ENCODE data around the gene DPY19L2. TPM values are rescaled to one million over a fixed set of nuclear protein-coding genes. Genes with fewer than 3 reads are reported as not detected.
A peak's percentile ranks its signal among the peaks of the same experiment; 100 is the strongest.
"Not testable (repeated sequence)": the region's sequence is repeated elsewhere in the genome, so short reads cannot be mapped to it uniquely, and the experiment has no call there.

Gene DPY19L2
- total RNA-seq (2014; rRNA removed; shearing (Covaris generic)) = 3.7 and 11.3 TPM in 2 replicates

DNA sequence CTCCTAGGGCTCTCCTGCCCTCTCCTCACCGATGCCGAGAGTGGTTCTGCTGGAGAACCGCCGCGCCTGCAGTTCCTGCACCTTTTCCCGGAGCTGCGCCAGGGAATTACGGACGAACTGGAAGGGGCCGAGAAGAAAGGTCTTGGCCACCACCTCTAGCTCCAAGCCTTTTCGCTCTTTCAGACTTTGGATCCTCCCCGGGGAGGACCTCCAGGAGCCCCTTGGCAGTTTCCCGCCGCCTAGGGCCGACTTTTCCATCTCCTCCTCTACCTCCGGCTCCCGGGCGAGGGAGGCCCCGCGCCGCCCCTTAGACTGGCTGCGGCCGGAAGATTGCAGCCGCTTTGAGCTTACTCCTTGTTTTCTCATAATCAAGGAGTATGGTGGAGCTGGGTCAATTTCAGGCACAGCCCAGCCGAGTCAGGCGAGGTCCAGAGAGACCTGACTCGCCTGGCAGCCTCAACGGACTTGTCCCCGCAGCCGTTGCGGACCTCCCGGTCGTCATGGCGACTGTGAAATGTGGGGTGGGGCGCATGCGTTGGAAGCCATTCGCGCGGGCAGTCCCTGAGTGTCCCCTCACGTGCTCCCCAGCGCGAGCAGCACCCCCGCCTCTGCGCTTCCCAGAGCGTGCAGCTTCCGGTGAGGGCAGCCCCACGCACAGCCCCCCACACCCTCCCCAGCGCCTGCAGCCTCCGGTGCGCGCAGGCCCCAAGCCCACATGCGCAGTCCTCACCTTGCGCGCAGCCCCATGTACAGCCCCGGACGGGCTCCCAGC lies at the start of gene DPY19L2:
Gene DPY19L2, minus strand, starts transcription at position 466 of the 772 bp plus-strand sequence. Its CDS starts 100 bp downstream, at position 366.
- DNase-seq (ENCODE audit: low read depth) = peak; percentile 82

GRCh38 chr12:63716891-63717290 lies 48.6 kb upstream of the DPY19L2 start:
- not testable (repeated sequence) for DNase-seq (ENCODE audit: low read depth)

DNA sequence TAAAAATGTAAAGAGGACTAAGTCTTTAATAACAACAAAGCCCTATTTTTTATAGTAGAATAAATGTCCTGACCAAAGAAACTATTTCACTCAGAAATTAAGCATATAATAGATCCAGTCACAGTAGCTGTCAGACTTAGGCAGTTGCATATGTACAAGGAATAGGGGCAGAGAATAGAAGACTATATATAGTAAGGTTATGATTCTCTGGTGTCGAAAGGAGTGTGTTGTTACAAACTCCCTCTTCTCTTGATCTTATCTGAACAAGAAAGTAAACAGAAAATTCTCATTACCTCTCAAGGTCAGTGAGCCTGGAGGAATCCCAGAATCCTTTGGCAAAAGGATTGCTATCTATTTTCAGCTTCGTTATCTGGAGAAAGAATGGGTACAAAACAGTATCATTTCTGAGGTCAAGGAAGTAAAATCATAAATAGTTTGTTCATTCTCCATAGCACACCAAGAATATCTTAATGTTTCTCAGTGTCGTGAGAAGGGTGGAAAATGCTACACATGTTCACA lies 46.9 kb upstream of the DPY19L2 start:
- DNase-seq (ENCODE audit: low read depth) = not testable (repeated sequence)

- DNase-seq (ENCODE audit: low read depth) = not testable (repeated sequence)
Measured at GRCh38 chr12:63714409-63714808, 46.1 kb upstream of the DPY19L2 start.

DNA sequence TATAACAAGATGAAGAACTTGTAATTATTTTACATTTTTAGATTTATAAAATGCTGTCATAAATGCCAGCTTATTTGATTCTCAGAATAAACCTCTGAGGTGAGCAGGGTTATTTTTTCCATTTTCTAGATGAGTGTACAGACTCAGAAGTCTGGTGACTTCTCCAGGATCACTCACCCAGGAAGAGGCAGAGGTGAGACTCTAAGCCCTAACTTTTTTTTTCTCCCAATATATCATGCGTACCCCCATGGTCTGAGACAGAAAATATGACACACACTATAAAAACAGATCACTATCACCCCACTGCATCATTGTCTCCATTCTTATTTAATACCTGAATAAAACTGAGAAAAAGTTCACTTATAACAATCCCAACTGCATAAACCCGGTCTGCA lies 45.4 kb upstream of the DPY19L2 start:
- DNase-seq (ENCODE audit: low read depth) = not testable (repeated sequence)

GRCh38 chr12:63712979-63713680 lies 44.8 kb upstream of the DPY19L2 start:
- not testable (repeated sequence) for DNase-seq (ENCODE audit: low read depth)

- DNase-seq (ENCODE audit: low read depth) = peak; percentile 44
Measured at GRCh38 chr12:63712376-63712974, 44.2 kb upstream of the DPY19L2 start.

DNA sequence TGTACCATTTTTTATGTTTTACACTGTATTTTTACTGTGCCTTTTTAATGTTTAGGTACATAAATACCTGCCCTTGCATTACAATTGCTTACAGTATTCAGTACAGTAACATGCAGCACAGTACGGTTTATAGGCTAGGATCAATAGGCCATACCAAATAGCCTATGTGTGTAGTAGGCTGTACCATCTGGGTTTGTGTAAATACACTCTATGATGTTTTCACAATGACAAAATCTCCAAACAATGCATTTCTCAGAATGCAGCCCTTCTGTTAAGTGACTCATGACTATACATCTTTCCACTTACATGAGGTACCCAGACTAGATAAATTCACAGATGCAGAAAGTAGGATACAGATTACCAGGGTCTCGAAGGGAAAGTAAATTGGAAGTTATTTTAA lies 43.0 kb upstream of the DPY19L2 start:
- not testable (repeated sequence) for DNase-seq (ENCODE audit: low read depth)

DNA sequence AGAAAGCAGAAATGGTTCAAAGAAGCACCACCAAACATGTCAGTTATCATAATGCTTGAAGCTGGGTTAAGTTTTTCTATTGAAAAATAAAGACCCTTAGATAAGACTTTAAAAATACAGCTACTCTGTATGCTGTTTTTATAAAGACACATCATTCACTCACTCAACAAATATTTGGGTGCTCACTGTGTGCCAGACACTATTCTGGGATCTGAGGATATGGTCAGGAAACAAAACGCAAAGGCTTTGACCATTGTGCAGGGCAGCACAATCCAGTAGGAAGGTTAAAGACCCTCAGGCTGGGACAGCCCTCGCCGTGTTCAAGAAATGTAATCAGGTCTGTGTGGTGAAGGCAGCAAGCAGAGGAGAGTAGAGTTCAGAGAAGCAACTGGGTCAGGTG lies 38.0 kb upstream of the DPY19L2 start:
- no peak for DNase-seq (ENCODE audit: low read depth)

- DNase-seq (ENCODE audit: low read depth) = not testable (repeated sequence)
Measured at GRCh38 chr12:63699678-63700382, 31.5 kb upstream of the DPY19L2 start.

- not testable (repeated sequence) for DNase-seq (ENCODE audit: low read depth)
Measured at GRCh38 chr12:63699011-63699410, 30.7 kb upstream of the DPY19L2 start.

- not testable (repeated sequence) for DNase-seq (ENCODE audit: low read depth)
Measured at GRCh38 chr12:63690837-63691236, 22.5 kb upstream of the DPY19L2 start.

GRCh38 chr12:63689141-63689540 lies 20.8 kb upstream of the DPY19L2 start:
- DNase-seq (ENCODE audit: low read depth) = not testable (repeated sequence)

DNA sequence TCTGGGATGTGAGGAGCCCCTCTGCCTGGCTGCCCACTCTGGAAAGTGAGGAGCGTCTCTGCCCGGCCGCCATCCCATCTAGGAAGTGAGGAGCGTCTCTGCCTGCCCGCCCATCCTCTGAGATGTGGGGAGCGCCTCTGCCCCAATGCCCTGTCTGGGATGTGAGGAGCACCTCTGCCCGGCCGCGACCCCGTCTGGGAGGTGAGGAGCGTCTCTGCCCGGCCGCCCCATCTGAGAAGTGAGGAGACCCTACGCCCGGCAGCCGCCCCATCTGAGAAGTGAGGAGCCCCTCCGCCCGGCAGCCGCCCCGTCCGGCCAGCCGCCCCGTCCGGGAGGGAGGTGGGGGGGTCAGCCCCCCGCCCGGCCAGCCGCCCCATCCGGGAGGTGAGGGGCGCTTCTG lies 18.3 kb upstream of the DPY19L2 start:
- DNase-seq (ENCODE audit: low read depth) = not testable (repeated sequence)

GRCh38 chr12:63685789-63686188 lies 17.5 kb upstream of the DPY19L2 start:
- not testable (repeated sequence) for DNase-seq (ENCODE audit: low read depth)

- not testable (repeated sequence) for DNase-seq (ENCODE audit: low read depth)
Measured at GRCh38 chr12:63682617-63683016, 14.3 kb upstream of the DPY19L2 start.

GRCh38 chr12:63680758-63681157 lies 12.5 kb upstream of the DPY19L2 start:
- DNase-seq (ENCODE audit: low read depth) = peak; percentile 9

DNA sequence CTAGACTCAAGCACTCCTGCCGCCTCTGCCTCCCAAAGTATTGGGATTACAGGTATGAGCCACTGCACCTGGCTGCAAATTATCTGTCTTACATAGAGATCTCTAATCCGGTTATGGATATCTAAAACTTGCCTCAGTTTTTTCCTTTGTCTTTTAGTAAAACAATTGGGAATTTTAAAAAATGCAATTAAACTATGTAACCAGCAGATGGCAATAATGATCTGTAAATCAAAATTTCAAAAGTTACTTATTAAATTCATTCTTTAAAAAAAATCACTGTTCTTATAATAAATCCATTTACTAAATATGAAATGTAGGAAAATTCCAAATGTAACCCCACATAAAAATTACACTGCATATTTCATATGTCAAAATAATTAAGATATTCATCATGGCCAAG lies 4.3 kb upstream of the DPY19L2 start:
- not testable (repeated sequence) for DNase-seq (ENCODE audit: low read depth)

DNA sequence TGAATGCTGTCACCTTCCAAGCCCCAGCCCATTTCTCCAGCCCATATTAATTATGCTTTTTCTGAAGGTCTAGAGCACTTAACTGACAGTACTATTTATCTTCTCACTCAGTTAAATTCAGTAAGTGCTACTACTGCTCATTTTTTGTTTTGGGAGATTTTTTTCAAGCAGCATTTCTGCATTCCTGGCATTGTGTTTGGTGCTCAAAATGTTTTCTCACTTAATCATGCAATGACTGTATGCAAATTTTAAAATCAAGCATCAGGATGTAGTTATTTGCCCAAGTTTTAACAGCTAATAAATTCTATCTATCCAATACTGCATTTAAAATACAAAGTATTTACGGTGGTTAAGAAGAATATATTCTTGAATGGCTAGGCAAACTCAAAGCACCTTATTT lies 1.6 kb upstream of the DPY19L2 start:
- peak; percentile 26 for DNase-seq (ENCODE audit: low read depth)

- DNase-seq (ENCODE audit: low read depth) = peak; percentile 4
Measured at GRCh38 chr12:63669427-63669826, 1.1 kb upstream of the DPY19L2 start.

DNA sequence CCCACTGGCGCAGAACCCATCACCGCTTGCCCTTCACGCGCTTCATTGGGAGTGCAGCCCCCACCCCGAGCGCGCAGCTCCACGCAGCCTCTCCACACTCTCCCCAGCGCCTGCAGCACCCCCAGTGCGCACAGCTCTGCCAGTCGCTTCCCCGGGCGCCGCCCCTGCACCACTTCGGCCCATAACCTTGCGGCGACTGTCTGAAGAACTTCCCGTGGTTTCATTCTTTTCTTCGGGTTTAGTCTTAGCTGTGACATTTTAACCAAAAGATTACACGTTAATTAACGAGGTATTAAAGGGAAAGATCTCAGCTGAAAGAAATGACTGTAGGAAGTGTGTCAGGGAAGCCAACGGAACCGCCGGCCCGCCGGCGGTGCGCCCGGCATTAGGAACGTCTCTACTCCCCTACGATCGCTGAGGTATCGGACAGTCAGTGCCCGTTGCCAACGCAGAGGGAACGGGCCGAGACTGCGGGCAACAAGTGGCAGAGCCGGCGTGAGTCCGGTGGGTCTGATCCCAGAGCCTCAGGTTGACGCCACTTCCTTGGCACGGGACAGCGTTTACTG lies 590 bp upstream of the DPY19L2 start:
- peak; percentile 41 for DNase-seq (ENCODE audit: low read depth)
